Chondrocyte (in vitro differentiated cells): Measurements from ENCODE around the gene PARP1. TPM values are rescaled to one million over a fixed set of nuclear protein-coding genes. Genes with fewer than 3 reads are reported as not detected.

Experiments used
- DNase-seq: peaks from one replicate; pipeline ENCODE4 v3.0.0; 2021; ENCODE audit warnings: mixed read lengths, low spot score
- H3K27ac Mint-ChIP-seq: one replicate; pipeline ENCODE4 v1.8.0; 2021; ENCODE audit warnings: mild to moderate bottlenecking, moderate library complexity, mixed read lengths; ENCODE audit not compliant: unreplicated experiment
- H3K27me3 Mint-ChIP-seq: 2 replicates; pipeline ENCODE4 v1.8.0; 2021; ENCODE audit warnings: low read depth, mixed read lengths
- H3K36me3 Mint-ChIP-seq: 2 replicates; pipeline ENCODE4 v1.8.0; 2021; ENCODE audit warnings: low read depth, mixed read lengths
- H3K4me1 Mint-ChIP-seq: 2 replicates; pipeline ENCODE4 v1.8.0; 2021; ENCODE audit warnings: low read depth, mild to moderate bottlenecking, mixed read lengths
- H3K4me3 Mint-ChIP-seq: one replicate; pipeline ENCODE4 v1.8.0; 2021; ENCODE audit warnings: mild to moderate bottlenecking, moderate library complexity, mixed read lengths; ENCODE audit not compliant: unreplicated experiment
- H3K9me3 Mint-ChIP-seq: 2 replicates; pipeline ENCODE4 v1.8.0; 2021; ENCODE audit warnings: low read depth, mixed read lengths
- CTCF ChIP-seq: fragments of 200-600 bp; sonication (generic); IDR thresholded peaks from 2 replicates; pipeline ENCODE4 v1.5.0; 2021; ENCODE audit warnings: antibody characterized with exemption, mild to moderate bottlenecking, moderate library complexity
- total RNA-seq: library from RNA; stranded (reverse); gene quantifications from 3 replicates; pipeline ENCODE4 v1.2.1, GENCODE V29; 2021

Gene PARP1
- total RNA-seq, 1 donor from 2014 or later = 48.6 TPM

- peaks cover 34% of the 10 kb centered on the region for H3K36me3 Mint-ChIP-seq
- TF ChIP-seq CTCF = no peak
- no peak overlapping the region for H3K4me3 Mint-ChIP-seq
- peak; percentile 60 for DNase-seq
- H3K4me1 Mint-ChIP-seq = no peaks in the 10 kb centered on the region
- no peak overlapping the region for H3K27ac Mint-ChIP-seq
- no peaks in the 10 kb centered on the region for H3K27me3 Mint-ChIP-seq
- H3K9me3 Mint-ChIP-seq = no peaks in the 10 kb centered on the region
Measured at GRCh38 chr1:226364514-226364899, 43.4 kb downstream of the PARP1 start.

- Mint-ChIP-seq H3K9me3 (no peaks in the 10 kb centered on the region), H3K36me3 (peaks cover 35% of the 10 kb centered on the region), H3K27ac (no peak overlapping the region), H3K27me3 (no peaks in the 10 kb centered on the region), H3K4me3 (no peak overlapping the region), H3K4me1 (no peaks in the 10 kb centered on the region)
- DNase-seq = peak; percentile 24
- no peak for TF ChIP-seq CTCF
Measured at GRCh38 chr1:226363801-226364513, 43.9 kb downstream of the PARP1 start.

DNA sequence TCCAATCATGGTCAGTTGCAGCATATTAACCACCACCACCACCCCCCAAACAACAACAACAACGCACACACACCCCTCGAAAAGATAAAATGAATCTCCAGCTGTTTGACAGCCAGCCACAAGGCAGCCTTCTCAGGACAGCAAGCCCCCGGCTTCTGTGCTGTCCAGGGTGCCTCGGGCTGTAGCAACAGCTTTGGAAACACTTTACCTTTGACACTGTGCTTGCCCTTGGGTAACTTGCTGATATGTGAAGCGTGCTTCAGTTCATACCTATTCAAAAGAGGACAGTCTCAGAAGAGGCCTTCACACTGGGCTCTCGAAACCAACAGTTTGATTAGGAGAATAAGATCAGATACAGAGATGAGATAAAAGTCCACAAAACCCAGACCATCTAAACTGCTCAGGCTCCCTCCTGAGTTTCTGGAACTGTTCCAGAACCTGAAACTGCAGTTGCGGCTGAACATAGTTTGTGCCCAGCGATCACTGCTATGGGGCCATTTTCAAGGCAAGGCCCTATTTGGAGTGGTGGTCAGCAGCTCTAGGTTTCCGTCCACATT lies 44.9 kb downstream of the PARP1 start:
- Mint-ChIP-seq H3K27me3 (no peaks in the 10 kb centered on the region), H3K36me3 (peaks cover 33% of the 10 kb centered on the region), H3K4me3 (no peak overlapping the region), H3K4me1 (no peaks in the 10 kb centered on the region), H3K9me3 (no peaks in the 10 kb centered on the region), H3K27ac (no peak overlapping the region)
- TF ChIP-seq CTCF = no peak
- peak; percentile 7 for DNase-seq

- Mint-ChIP-seq H3K4me1 (no peaks in the 10 kb centered on the region), H3K27me3 (no peaks in the 10 kb centered on the region), H3K36me3 (peaks cover 28% of the 10 kb centered on the region), H3K9me3 (no peaks in the 10 kb centered on the region), H3K4me3 (no peak overlapping the region), H3K27ac (no peak overlapping the region)
- DNase-seq = no peak
- no peak for TF ChIP-seq CTCF
Measured at GRCh38 chr1:226362361-226362760, 45.5 kb downstream of the PARP1 start.

DNA sequence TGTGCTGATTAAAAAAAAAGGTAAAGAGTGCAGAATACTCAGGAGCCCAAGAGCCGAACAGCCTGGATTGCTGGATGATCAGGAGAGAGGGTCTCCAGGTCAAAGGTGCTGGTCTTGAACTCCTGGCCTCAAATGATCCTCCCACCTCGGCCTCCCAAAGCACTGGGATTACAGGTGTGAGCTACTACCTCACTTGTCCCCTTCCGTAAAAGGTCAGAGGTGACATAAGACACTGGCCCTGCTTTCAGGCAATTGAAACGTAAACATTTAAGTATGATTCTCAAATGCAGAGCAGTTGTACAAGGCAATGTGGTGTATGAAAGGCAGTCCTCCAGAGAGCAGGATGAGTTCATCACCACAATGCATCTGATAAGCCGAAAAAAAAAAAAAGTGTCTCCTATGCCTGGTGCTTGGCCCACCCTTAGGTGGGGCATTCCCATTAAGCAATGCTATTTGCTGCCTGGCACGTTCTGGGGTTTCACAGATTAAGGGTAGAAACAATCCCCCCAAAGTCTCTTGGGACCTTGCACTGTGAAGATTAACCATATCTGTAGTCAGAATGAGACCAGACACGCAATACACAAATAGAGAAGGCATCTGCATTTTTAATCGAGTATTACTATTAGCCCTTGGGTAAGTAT lies 47.7 kb downstream of the PARP1 start:
- no peak overlapping the region for H3K27ac Mint-ChIP-seq
- no peak overlapping the region for H3K4me3 Mint-ChIP-seq
- H3K4me1 Mint-ChIP-seq = peaks cover 6% of the 10 kb centered on the region
- H3K27me3 Mint-ChIP-seq = no peaks in the 10 kb centered on the region
- H3K9me3 Mint-ChIP-seq = no peaks in the 10 kb centered on the region
- H3K36me3 Mint-ChIP-seq = peaks cover 26% of the 10 kb centered on the region
- DNase-seq = no peak
- TF ChIP-seq CTCF = no peak
